PC-3 (cell line): ENCODE measurements around the gene PRH2.

Source experiments
- CTCF ChIP-seq: fragments of 300-600 bp; sonication (generic); conservative IDR thresholded peaks from 2 replicates; pipeline ENCODE4 v1.5.1; 2017; ENCODE audit warnings: antibody characterized with exemption, low read depth, mild to moderate bottlenecking, low read length
- EZH2 ChIP-seq: fragments of 300-600 bp; sonication (generic); IDR thresholded peaks from one replicate; pipeline ENCODE4 v1.6.1; 2017; ENCODE audit warnings: antibody characterized with exemption, mild to moderate bottlenecking, low read length; ENCODE audit not compliant: unreplicated experiment
- EZH2phosphoT487 ChIP-seq: fragments of 300-600 bp; sonication (generic); IDR thresholded peaks from 2 replicates; pipeline ENCODE4 v1.6.1; 2018; ENCODE audit warnings: mild to moderate bottlenecking, antibody characterized with exemption, low read length, borderline replicate concordance

GRCh38 chr12:10900972-10901371 lies 28.1 kb upstream of the PRH2 start:
- no peak for TF ChIP-seq CTCF
- no peak for TF ChIP-seq EZH2
- no peak for TF ChIP-seq EZH2phosphoT487
